Activated CD4-positive, alpha-beta T cell treated with anti-CD3 and anti-CD28 coated beads, Interleukin-2, amount 10 ng/mL, durations not matched to agents 7 days and 5 days (primary cell): ENCODE data around the gene EPHA8. TPM values are rescaled to one million over a fixed set of nuclear protein-coding genes. Genes with fewer than 3 reads are reported as not detected.

Source experiments
- CTCF ChIA-PET: fragments of 350-600 bp; sonication (Branson Sonifier 250); formaldehyde crosslinking; loops from one replicate; lab custom pipeline; 2021; ENCODE audit warnings: antibody characterized with exemption; lab: Charles Lee
- POLR2A ChIA-PET: fragments of 350-600 bp; sonication (Branson Sonifier 250); formaldehyde crosslinking; loops from one replicate; lab custom pipeline; 2021; ENCODE audit warnings: antibody characterized with exemption; lab: Charles Lee
- DNase-seq: peaks from one replicate; pipeline ENCODE4 v3.0.0-alpha.2; 2020
- H3K27ac Mint-ChIP-seq: one replicate; pipeline ENCODE4 v1.8.0; 2021; ENCODE audit warnings: mild to moderate bottlenecking, moderate library complexity, mixed read lengths
- H3K27me3 Mint-ChIP-seq: one replicate; pipeline ENCODE4 v1.8.0; 2021; ENCODE audit warnings: mixed read lengths
- H3K36me3 Mint-ChIP-seq: one replicate; pipeline ENCODE4 v1.8.0; 2021; ENCODE audit warnings: low read depth, mixed read lengths
- H3K4me1 Mint-ChIP-seq: one replicate; pipeline ENCODE4 v1.8.0; 2021; ENCODE audit warnings: mixed read lengths
- H3K4me3 Mint-ChIP-seq: one replicate; pipeline ENCODE4 v1.8.0; 2021; ENCODE audit warnings: mild to moderate bottlenecking, moderate library complexity, mixed read lengths
- H3K9me3 Mint-ChIP-seq: one replicate; pipeline ENCODE4 v1.8.0; 2021; ENCODE audit warnings: mixed read lengths
- total RNA-seq, 2 experiments: library from RNA; stranded (reverse); gene quantifications; one replicate each; pipeline ENCODE4 v1.2.3, GENCODE V29; 2021

EPHA8 gene
- total RNA-seq, 2 experiments from 2014 or later = not detected

GRCh38 chr1:22557341-22557950 lies 5.8 kb upstream of the EPHA8 start:
- H3K36me3 Mint-ChIP-seq = no peaks in the 10 kb centered on the region
- H3K27ac Mint-ChIP-seq = no peak overlapping the region
- no peak overlapping the region for H3K4me3 Mint-ChIP-seq
- ChIA-PET POLR2A (no interaction called here), CTCF (no interaction called here)
- no peak for DNase-seq
- H3K27me3 Mint-ChIP-seq = peaks cover 45% of the 10 kb centered on the region
- no peaks in the 10 kb centered on the region for H3K9me3 Mint-ChIP-seq
- H3K4me1 Mint-ChIP-seq = no peaks in the 10 kb centered on the region

GRCh38 chr1:22563671-22564602 lies 648 bp downstream of the EPHA8 start:
- CTCF ChIA-PET = no interaction called here

GRCh38 chr1:22566161-22566560 lies 2.9 kb downstream of the EPHA8 start:
- Mint-ChIP-seq H3K4me3 (no peak overlapping the region), H3K27ac (no peak overlapping the region), H3K9me3 (no peaks in the 10 kb centered on the region), H3K4me1 (no peaks in the 10 kb centered on the region), H3K36me3 (no peaks in the 10 kb centered on the region), H3K27me3 (peaks cover 34% of the 10 kb centered on the region)
- ChIA-PET CTCF (no interaction called here), POLR2A (no interaction called here)
- DNase-seq = no peak

More at GRCh38 chr1:22563671-22564602, 648 bp downstream of the EPHA8 start:
- POLR2A ChIA-PET = no interaction called here
- DNase-seq = no peak
- H3K4me3 Mint-ChIP-seq = no peak overlapping the region
- H3K27me3 Mint-ChIP-seq = peaks cover 42% of the 10 kb centered on the region
- no peaks in the 10 kb centered on the region for H3K9me3 Mint-ChIP-seq
- no peaks in the 10 kb centered on the region for H3K4me1 Mint-ChIP-seq
- H3K36me3 Mint-ChIP-seq = no peaks in the 10 kb centered on the region
- H3K27ac Mint-ChIP-seq = peak overlapping the region; percentile 19

- no peak for DNase-seq
Observed at GRCh38 chr1:22567197-22567596, 3.9 kb downstream of the EPHA8 start.

GRCh38 chr1:22567994-22568393 lies 4.7 kb downstream of the EPHA8 start:
- ChIA-PET CTCF (no interaction called here), POLR2A (no interaction called here)
- Mint-ChIP-seq H3K4me1 (no peaks in the 10 kb centered on the region), H3K9me3 (no peaks in the 10 kb centered on the region), H3K27ac (no peak overlapping the region), H3K4me3 (no peak overlapping the region), H3K27me3 (peaks cover 16% of the 10 kb centered on the region), H3K36me3 (no peaks in the 10 kb centered on the region)
- DNase-seq = no peak

More at GRCh38 chr1:22567197-22567596, 3.9 kb downstream of the EPHA8 start:
- CTCF ChIA-PET = no interaction called here
- Mint-ChIP-seq H3K27ac (no peak overlapping the region), H3K4me3 (no peak overlapping the region), H3K9me3 (no peaks in the 10 kb centered on the region), H3K4me1 (no peaks in the 10 kb centered on the region), H3K36me3 (no peaks in the 10 kb centered on the region), H3K27me3 (peaks cover 24% of the 10 kb centered on the region)
- POLR2A ChIA-PET = no interaction called here

- ChIA-PET CTCF (no interaction called here), POLR2A (no interaction called here)
- no peak for DNase-seq
- Mint-ChIP-seq H3K4me3 (no peak overlapping the region), H3K36me3 (no peaks in the 10 kb centered on the region), H3K4me1 (no peaks in the 10 kb centered on the region), H3K9me3 (no peaks in the 10 kb centered on the region), H3K27me3 (peaks cover 9% of the 10 kb centered on the region), H3K27ac (no peak overlapping the region)
Observed at GRCh38 chr1:22569269-22569668, 6.0 kb downstream of the EPHA8 start.

GRCh38 chr1:22570140-22570909 lies 7.0 kb downstream of the EPHA8 start:
- Mint-ChIP-seq H3K36me3 (no peaks in the 10 kb centered on the region), H3K4me3 (no peak overlapping the region), H3K27ac (no peak overlapping the region), H3K9me3 (no peaks in the 10 kb centered on the region), H3K27me3 (no peaks in the 10 kb centered on the region), H3K4me1 (no peaks in the 10 kb centered on the region)
- POLR2A ChIA-PET = no interaction called here
- CTCF ChIA-PET = no interaction called here
- no peak for DNase-seq

GRCh38 chr1:22572818-22573217 lies 9.5 kb downstream of the EPHA8 start:
- no peak for DNase-seq
- no peak overlapping the region for H3K27ac Mint-ChIP-seq
- H3K36me3 Mint-ChIP-seq = no peaks in the 10 kb centered on the region
- ChIA-PET CTCF (interaction anchor here (0.6 kb wide), 1 partner anchor 735 kb away, joined by 3 read pairs; no protein-coding TSS in a partner anchor), POLR2A (no interaction called here)
- no peaks in the 10 kb centered on the region for H3K4me1 Mint-ChIP-seq
- peaks cover 7% of the 10 kb centered on the region for H3K9me3 Mint-ChIP-seq
- no peaks in the 10 kb centered on the region for H3K27me3 Mint-ChIP-seq
- no peak overlapping the region for H3K4me3 Mint-ChIP-seq

- no peaks in the 10 kb centered on the region for H3K27me3 Mint-ChIP-seq
- no peak overlapping the region for H3K27ac Mint-ChIP-seq
- H3K9me3 Mint-ChIP-seq = peaks cover 11% of the 10 kb centered on the region
- CTCF ChIA-PET = interaction anchor here (0.6 kb wide), 1 partner anchor 736 kb away, joined by 3 read pairs; no protein-coding TSS in a partner anchor
- no peaks in the 10 kb centered on the region for H3K36me3 Mint-ChIP-seq
- DNase-seq = no peak
- POLR2A ChIA-PET = no interaction called here
- no peak overlapping the region for H3K4me3 Mint-ChIP-seq
- no peaks in the 10 kb centered on the region for H3K4me1 Mint-ChIP-seq
Observed at GRCh38 chr1:22573237-22573636, 9.9 kb downstream of the EPHA8 start.

GRCh38 chr1:22575532-22576149 lies 12.4 kb downstream of the EPHA8 start:
- H3K4me3 Mint-ChIP-seq = no peak overlapping the region
- no peaks in the 10 kb centered on the region for H3K4me1 Mint-ChIP-seq
- no peak overlapping the region for H3K27ac Mint-ChIP-seq
- ChIA-PET POLR2A (no interaction called here), CTCF (no interaction called here)
- peaks cover 24% of the 10 kb centered on the region for H3K9me3 Mint-ChIP-seq
- no peaks in the 10 kb centered on the region for H3K27me3 Mint-ChIP-seq
- H3K36me3 Mint-ChIP-seq = peaks cover 4% of the 10 kb centered on the region
- DNase-seq = no peak

GRCh38 chr1:22576150-22576544 lies 12.9 kb downstream of the EPHA8 start:
- H3K4me1 Mint-ChIP-seq = no peaks in the 10 kb centered on the region
- no peak overlapping the region for H3K4me3 Mint-ChIP-seq
- peaks cover 24% of the 10 kb centered on the region for H3K9me3 Mint-ChIP-seq
- peaks cover 4% of the 10 kb centered on the region for H3K36me3 Mint-ChIP-seq
- no peak overlapping the region for H3K27ac Mint-ChIP-seq
- ChIA-PET POLR2A (no interaction called here), CTCF (no interaction called here)
- no peaks in the 10 kb centered on the region for H3K27me3 Mint-ChIP-seq
- no peak for DNase-seq

GRCh38 chr1:22576617-22577016 lies 13.3 kb downstream of the EPHA8 start:
- H3K36me3 Mint-ChIP-seq = peaks cover 4% of the 10 kb centered on the region

More at GRCh38 chr1:22576617-22577016, 13.3 kb downstream of the EPHA8 start:
- H3K27ac Mint-ChIP-seq = peak overlapping the region; percentile 46
- H3K4me3 Mint-ChIP-seq = no peak overlapping the region
- peaks cover 24% of the 10 kb centered on the region for H3K9me3 Mint-ChIP-seq
- ChIA-PET POLR2A (no interaction called here), CTCF (no interaction called here)
- H3K4me1 Mint-ChIP-seq = no peaks in the 10 kb centered on the region
- H3K27me3 Mint-ChIP-seq = no peaks in the 10 kb centered on the region
- DNase-seq = no peak
